ENCODE data around the gene TC2N. TPM values are rescaled to one million over a fixed set of nuclear protein-coding genes. Genes with fewer than 3 reads are reported as not detected.

The TC2N gene
- total and polyA plus RNA-seq, 7 donors = 12.1 to 49.2 (median 28.2) TPM

- Histone ChIP-seq H3K4me1 (peaks cover 0 to 69% (median 48%) of the 10 kb centered on the region in 4 donors), H3K27ac (peak overlapping the region in 2 of 4 donors; percentile 41 to 76), H3K9me3 (no peaks in the 10 kb centered on the region), H3K4me3 (no peak overlapping the region), H3K36me3 (peaks cover 0 to 14% (median 0%) of the 10 kb centered on the region in 4 donors), H3K27me3 (no peaks in the 10 kb centered on the region)
- 45 to 56% methylated on average over 7 of the region's 7 CpGs for WGBS, 2 donors
- intact Hi-C loops (cut with DNase I) = no loop called here
- TF ChIP-seq CTCF (IDR thresholded peaks at IDR 0.05) = peak in 1 of 4 experiments; percentile 13
- TF ChIP-seq POLR2AphosphoS5 (IDR thresholded peaks at IDR 0.05) = no peak
- TF ChIP-seq POLR2A (IDR thresholded peaks at IDR 0.05) = no peak
- TF ChIP-seq EP300 (IDR thresholded peaks at IDR 0.05) = no peak
- DNase-seq = peak; percentile 39
These were observed 25.7 kb upstream of the TC2N start for GRCh38 chr14:91893007-91893406.

- DNase-seq = no peak
- TF ChIP-seq POLR2A (IDR thresholded peaks at IDR 0.05) = no peak
- no peak for TF ChIP-seq EP300 (IDR thresholded peaks at IDR 0.05)
- TF ChIP-seq CTCF (IDR thresholded peaks at IDR 0.05) = no peak
- peak in 2 of 4 donors; percentile 11 for TF ChIP-seq POLR2AphosphoS5 (IDR thresholded peaks at IDR 0.05)
- 89 to 92% methylated on average over 3 of the region's 3 CpGs for WGBS, 2 donors
- Histone ChIP-seq H3K27ac (peak overlapping the region; percentile 41 to 76 (median 58)), H3K36me3 (peaks cover 0 to 14% (median 0%) of the 10 kb centered on the region in 4 donors), H3K4me3 (no peak overlapping the region), H3K27me3 (no peaks in the 10 kb centered on the region), H3K4me1 (peaks cover 0 to 56% (median 36%) of the 10 kb centered on the region in 4 donors), H3K9me3 (no peaks in the 10 kb centered on the region)
- intact Hi-C loops (cut with DNase I) = no loop called here
These were observed 24.4 kb upstream of the TC2N start for GRCh38 chr14:91891721-91892220.

GRCh38 chr14:91891101-91891500, 23.8 kb upstream of the TC2N start:
- intact Hi-C loops (cut with DNase I) = no loop called here
- peaks cover 0 to 14% (median 0%) of the 10 kb centered on the region in 4 donors for H3K36me3 ChIP-seq
- H3K4me3 ChIP-seq = no peak overlapping the region
- H3K9me3 ChIP-seq = no peaks in the 10 kb centered on the region
- 92 to 95% methylated on average over 5 of the region's 5 CpGs for WGBS, 2 donors
- H3K27me3 ChIP-seq = no peaks in the 10 kb centered on the region
- peaks cover 0 to 50% (median 29%) of the 10 kb centered on the region in 4 donors for H3K4me1 ChIP-seq
- peak overlapping the region in 2 of 4 donors; percentile 72 to 76 for H3K27ac ChIP-seq
- no peak for DNase-seq
- TF ChIP-seq EP300 (IDR thresholded peaks at IDR 0.05) (no peak), POLR2A (IDR thresholded peaks at IDR 0.05) (no peak), POLR2AphosphoS5 (IDR thresholded peaks at IDR 0.05) (no peak), CTCF (IDR thresholded peaks at IDR 0.05) (no peak)

- TF ChIP-seq EP300 (IDR thresholded peaks at IDR 0.05) (no peak), POLR2AphosphoS5 (IDR thresholded peaks at IDR 0.05) (no peak), CTCF (IDR thresholded peaks at IDR 0.05) (no peak), POLR2A (IDR thresholded peaks at IDR 0.05) (no peak)
- Histone ChIP-seq H3K27ac (peak overlapping the region; percentile 47 to 76 (median 64)), H3K9me3 (no peaks in the 10 kb centered on the region), H3K4me1 (peaks cover 0 to 45% (median 28%) of the 10 kb centered on the region in 4 donors), H3K27me3 (no peaks in the 10 kb centered on the region), H3K36me3 (peaks cover 0 to 14% (median 0%) of the 10 kb centered on the region in 4 donors), H3K4me3 (no peak overlapping the region)
- peak; percentile 65 for DNase-seq
- intact Hi-C loops (cut with DNase I) = no loop called here
- WGBS, 2 donors = 44 to 48% methylated on average over 5 of the region's 5 CpGs
These were observed 23.0 kb upstream of the TC2N start for GRCh38 chr14:91890291-91890749.

All from sigmoid colon (tissue), 7 donors.